Activated CD8-positive, alpha-beta memory T cell treated with anti-CD3 and anti-CD28 coated beads, Interleukin-2, amount 50 U/mL, for 24 hours (primary cell): ENCODE data around the gene CACNG4.

Experiments
- DNase-seq: peaks from one replicate; pipeline ENCODE4 v3.0.0-alpha.2; 2020; ENCODE audit errors: extremely low read depth

Gene CACNG4

GRCh38 chr17:66944351-66945146, 20.0 kb upstream of the CACNG4 start:
- DNase-seq, result no peak

DNA sequence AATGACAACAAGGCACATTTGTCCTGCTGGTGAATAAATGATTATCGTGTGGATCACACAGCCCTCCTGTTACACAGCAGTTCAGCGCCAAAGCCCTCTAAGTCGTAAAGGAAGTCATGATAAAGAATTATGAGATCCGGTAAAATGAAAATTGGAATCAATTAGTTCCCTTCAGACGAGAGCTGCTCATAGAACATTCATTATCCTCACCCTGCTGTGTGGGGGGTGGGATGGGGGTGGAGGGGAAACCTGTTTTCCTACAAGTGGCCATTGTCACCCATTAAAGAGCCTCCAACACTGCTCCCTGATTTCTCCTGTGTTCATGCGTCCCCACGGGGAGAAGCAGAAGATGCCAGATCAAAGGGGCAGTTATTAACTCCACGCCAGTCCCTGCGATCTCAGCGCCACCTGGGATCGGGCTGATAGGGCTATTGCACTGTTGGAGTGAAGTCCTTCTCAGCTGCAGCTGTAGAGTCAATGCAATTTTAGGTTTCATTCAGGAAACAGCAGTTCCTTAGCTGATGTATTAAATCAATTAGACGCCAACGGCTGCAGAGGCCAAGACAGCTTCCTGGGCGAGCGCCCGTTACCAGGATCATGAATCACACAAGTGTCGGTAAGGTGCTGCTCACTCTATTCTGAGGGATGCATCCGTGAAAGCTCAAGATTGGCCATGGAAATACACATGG, 19.2 kb upstream of the CACNG4 start:
- DNase-seq, result no peak

- DNase-seq, result no peak
Observed at GRCh38 chr17:66946251-66946650, 18.3 kb upstream of the CACNG4 start.

DNA sequence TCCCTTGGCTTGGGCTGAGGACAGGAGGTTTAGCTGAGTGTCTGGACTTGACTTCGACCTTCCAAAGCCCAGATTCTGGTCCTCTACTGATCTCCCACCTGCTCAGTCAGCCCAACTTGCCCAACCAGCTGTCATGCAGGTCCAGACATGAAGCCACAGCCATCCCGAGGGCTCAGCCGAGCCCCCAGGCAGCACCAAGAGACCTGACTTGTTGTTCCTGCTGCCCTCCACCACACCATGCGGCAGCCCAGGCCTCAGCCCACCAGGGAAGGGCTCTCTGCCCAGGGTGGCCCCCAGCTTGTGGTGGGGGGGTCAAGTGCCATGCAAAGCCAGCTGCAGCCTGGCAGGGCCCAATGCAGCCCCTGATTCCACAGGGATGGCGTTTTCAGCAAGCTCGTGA, 17.2 kb upstream of the CACNG4 start:
- no peak for DNase-seq

- DNase-seq, result no peak
Observed at GRCh38 chr17:66948061-66948750, 16.3 kb upstream of the CACNG4 start.

GRCh38 chr17:66949501-66949900, 15.0 kb upstream of the CACNG4 start:
- DNase-seq, result no peak

DNA sequence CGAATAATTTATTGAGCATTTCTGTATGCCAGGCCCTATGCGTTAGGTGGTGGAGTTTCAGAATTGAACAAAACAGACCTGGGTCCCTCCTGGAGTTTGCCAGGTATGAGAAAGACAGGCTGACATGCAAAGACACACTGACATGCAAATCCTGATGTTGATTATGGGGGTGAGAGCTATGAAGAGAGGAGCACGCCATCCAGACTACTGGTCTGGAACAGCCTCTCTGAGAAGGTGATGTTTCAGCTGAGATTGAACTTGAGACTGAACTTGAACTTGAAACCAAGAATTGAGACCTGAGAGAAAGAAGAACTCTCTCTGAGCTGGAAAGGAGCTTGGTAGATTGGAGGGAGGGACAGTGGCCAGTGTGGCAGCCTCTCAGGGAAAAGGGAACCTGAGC, 14.2 kb upstream of the CACNG4 start:
- no peak for DNase-seq

GRCh38 chr17:66950886-66951604, 13.5 kb upstream of the CACNG4 start:
- DNase-seq, result no peak

- DNase-seq, result no peak
Observed at GRCh38 chr17:66951605-66951953, 12.9 kb upstream of the CACNG4 start.

GRCh38 chr17:66952031-66952524, 12.4 kb upstream of the CACNG4 start:
- no peak for DNase-seq

DNA sequence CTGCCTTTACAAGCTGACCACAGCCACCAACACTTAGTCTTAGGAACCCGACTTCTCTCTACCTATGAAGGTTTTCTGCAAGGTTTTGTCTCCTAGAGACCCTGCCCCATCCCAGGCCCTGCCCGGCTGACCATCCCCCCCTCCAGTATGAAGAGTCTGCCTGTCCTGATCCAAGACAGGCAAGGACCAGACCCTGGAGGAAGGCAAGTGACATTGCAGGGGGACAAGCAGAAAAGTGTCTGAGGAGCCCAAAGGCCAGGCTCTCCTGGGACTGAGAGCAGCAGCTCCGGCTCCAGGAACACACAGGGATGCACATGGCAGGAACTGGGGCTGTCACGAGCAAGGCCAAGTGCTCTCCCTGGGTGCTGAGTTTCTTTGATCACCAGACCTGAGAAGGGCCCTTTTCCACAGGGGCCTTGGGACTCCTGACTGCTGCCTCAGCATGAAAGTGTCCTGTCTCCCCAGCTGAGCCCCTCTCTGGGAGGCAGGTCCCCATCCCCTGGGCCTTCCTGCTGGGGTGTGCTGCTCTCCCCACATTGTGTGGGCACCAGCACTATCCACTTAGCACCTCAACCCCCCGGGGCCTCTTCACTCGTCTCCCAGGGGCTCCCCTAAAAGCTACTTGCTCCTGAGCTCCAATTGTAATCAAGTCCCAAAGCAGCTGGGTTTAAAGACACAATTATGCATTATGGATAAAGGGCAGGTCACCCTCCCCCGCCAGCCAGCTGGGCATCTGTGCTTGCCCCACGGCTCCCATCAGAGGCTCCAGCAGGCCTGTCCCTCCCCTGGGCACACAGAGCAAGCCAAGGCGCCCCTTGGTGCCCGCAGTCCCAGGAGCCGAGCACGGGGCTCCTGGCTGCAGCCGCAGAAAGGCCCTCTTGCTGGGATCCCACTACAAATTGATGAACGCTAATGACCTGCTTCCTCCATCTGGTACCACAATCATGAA, 11.6 kb upstream of the CACNG4 start:
- DNase-seq, result no peak

- DNase-seq, result no peak
Observed at GRCh38 chr17:66953630-66954020, 10.9 kb upstream of the CACNG4 start.

GRCh38 chr17:66954632-66955031, 9.9 kb upstream of the CACNG4 start:
- no peak for DNase-seq

GRCh38 chr17:66955821-66956220, 8.7 kb upstream of the CACNG4 start:
- DNase-seq, result no peak

DNA sequence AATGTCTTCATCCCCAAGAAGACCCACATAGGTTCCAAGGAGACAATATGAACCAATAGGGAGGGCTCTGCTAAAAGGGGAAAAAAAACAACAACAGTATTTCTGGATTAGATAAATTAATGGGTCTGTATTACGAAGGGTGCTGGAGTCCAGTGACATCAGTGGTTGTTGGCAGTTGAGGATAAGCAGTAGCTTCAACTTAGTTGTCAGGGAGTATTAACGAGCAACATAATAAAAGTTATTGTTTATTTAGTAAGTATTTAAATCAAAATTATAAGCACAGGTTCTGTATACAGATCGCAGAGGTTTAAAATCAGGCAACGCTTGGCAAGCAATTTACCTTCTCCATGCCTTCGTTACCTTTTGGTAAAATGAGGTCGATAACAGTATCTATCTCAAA, 7.6 kb upstream of the CACNG4 start:
- DNase-seq, result no peak

GRCh38 chr17:66957343-66957742, 7.2 kb upstream of the CACNG4 start:
- no peak for DNase-seq

DNA sequence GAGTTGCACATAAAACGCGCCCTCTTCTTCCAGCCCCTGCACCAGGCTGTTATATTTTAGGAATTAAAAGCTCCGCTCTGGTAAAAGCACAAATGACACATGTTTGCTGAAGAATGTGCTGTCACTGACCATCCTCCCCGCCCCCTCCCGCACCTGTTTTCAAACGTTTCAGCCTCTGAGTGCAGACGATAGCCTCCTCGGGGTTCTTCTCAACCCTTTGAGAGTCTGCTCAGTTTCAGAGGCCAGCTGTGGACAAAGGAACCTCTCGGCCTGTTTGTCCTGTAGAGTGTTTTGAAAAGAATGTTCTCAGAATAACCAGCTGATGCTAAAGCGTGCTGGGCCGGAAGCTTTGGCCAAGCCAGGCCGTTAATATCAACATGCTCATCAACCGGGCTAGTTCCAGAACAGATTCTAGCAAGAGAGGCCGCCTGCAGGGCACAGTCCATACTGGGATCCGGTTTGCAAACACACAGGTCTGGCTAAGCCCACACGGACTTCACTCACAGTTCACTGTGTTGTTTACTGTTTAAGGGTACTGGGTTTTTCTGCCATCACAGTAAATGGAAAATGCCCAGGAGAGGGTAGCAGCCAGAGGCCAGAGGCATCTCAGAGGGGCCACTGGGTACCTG, 6.4 kb upstream of the CACNG4 start:
- no peak for DNase-seq

- no peak for DNase-seq
Observed at GRCh38 chr17:66959641-66960375, 4.7 kb upstream of the CACNG4 start.

DNA sequence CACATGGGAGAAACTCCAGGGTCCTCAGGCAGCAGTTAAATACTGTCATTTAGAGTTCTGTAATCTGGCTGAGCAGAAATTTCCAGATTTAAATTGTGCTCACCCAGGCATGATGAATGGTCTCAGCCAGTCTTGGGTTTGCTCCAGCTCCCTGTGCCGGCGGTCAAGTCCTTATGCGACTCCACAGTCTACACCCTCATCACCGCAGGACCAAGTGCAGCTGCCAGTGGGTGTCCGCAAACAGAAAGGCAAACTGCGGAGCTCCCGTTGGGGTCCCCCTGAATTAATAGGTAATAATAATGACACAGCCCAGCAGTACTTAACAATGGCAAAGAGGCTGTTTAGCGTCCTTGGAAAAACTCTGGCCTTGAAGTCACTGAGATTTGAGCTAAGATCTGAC, 3.9 kb upstream of the CACNG4 start:
- no peak for DNase-seq

DNA sequence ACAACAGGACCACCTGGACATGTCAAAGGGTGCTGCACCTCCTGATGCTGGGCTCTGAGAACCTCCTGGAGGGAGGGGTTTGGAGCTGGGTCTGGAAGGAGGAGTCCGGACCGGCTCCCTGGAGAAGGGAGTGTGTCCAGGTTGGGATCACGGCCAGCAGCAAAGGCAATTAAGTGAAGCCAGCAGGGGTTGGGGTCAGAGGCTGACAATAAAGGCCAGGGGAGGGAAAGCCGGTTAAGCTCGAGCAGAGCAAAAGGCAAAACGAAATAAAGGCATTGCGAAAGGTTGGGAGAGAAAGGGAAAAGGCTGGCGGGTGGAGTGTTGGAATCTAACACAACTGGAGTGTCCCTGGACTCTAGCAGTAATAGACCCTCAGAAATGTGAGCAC, 992 bp upstream of the CACNG4 start:
- no peak for DNase-seq
